Renal pelvis (tissue), 4 donors: ENCODE measurements around the gene ACSL4. TPM values are rescaled to one million over a fixed set of nuclear protein-coding genes. Genes with fewer than 3 reads are reported as not detected.

Experiments used
- DNase-seq: peaks from one replicate; pipeline ENCODE4 v3.0.0-alpha.2; 2013
- polyA plus RNA-seq, 3 donors: library from polyadenylated mRNA; unstranded; fragments of 120-200 nt; gene quantifications; one replicate each; pipeline ENCODE4 v1.2.1, GENCODE V29; 2013; ENCODE audit not compliant: insufficient read length in 3 of 3

The ACSL4 gene
- polyA plus RNA-seq, 3 donors, result 36.4 to 47.2 (median 40.1) TPM

DNA sequence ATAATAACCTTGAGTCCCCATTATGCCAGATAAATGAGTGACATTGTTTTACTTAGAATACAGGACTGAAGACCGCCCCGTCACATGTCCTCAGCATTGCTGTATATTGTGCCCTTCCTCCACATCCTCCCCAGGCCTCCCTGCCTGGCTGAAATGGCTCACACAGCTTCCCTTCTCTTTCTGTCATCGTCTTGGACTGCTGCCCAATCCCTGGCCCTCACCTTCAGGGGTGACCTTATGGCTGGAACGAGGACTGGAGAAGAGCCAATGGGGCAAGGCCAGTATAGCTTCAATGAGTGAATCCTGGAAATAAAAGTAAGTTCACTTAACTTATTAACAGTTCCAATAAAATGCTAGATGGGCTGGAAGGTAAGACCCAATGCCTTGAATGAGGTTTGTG, 110.8 kb downstream of the ACSL4 start:
- no peak for DNase-seq

DNA sequence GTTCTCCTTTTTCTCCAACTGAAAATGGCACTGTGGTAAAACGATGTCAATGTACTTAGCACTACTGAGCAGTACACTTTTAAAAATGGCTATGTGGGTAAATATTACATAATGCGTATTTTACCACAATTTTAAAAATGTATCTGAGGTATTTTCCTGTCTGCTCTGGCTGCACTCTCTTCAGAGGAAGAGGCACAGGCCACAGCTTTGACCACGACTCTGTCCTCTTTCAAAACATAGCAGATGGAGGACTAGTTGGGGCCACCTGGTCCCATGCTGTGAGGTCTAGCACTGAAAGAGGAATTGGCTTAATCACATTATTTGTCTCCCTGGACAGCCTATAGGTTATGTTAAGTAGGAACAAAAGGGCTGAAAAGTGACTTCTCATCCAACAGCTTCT, 113.3 kb downstream of the ACSL4 start:
- no peak for DNase-seq

DNA sequence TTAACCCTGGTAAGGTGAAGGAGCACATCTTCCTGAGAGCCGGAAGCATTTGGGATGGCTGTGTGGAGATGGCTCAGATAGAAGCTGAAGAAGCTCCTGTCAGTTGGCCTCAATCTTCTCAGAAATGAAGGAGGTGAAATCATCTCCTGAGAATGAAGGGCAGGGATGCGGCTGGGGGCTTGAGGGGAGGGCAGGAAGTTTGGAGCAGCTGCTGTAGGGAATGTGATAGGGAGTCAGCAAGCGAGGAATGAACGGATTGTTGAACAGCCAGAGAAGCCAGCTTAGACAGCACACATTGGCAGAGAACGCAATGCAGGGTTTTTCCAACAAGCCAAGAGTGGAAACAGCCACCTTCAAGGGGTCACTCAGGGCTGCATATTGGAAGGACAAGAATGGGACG, 118.1 kb downstream of the ACSL4 start:
- DNase-seq, result no peak

GRCh38 chrX:109601486-109601885, 131.6 kb downstream of the ACSL4 start:
- DNase-seq, result no peak

- no peak for DNase-seq
Observed at GRCh38 chrX:109600237-109600651, 132.8 kb downstream of the ACSL4 start.

GRCh38 chrX:109596015-109596414, 137.0 kb downstream of the ACSL4 start:
- DNase-seq, result no peak

Other genes with a start within 250 kb of the ACSL4 start
- gene NXT2, start 196.4 kb downstream of the ACSL4 start, polyA plus RNA-seq, result 10 to 100 TPM; 15.2 to 16.2 (median 15.6) TPM
- 1 to 10 TPM; 2.6 to 6.5 (median 6.0) TPM for gene KCNE5, start 108.1 kb downstream of the ACSL4 start, polyA plus RNA-seq